Body of pancreas (tissue), 4 donors: ENCODE data around the gene OR51V1. TPM values are rescaled to one million over a fixed set of nuclear protein-coding genes. Genes with fewer than 3 reads are reported as not detected.

Experiments
- ATAC-seq: fragments of 150-250 bp; one replicate; pipeline ENCODE4 v1.9.1; 2016
- DNase-seq, 4 donors: peaks; one replicate each; pipeline ENCODE4 v3.0.0-alpha.2; 2019
- H3K27ac ChIP-seq, 4 donors: fragments of 200-600 bp; sonication (generic); 1 replicate in 3 of 4; 2 replicates in 1 of 4; pipeline versions ENCODE4 v1.5.1 to v1.6.1; 2016 to 2019; ENCODE audit warnings: mild to moderate bottlenecking in 1 of 4, mixed read lengths in 1 of 4, moderate library complexity in 1 of 4
- H3K27me3 ChIP-seq, 2 donors: fragments of 200-600 bp; sonication (generic); one replicate each; pipeline ENCODE4 v1.6.0; 2016; ENCODE audit warnings: mild to moderate bottlenecking in 1 of 2
- H3K36me3 ChIP-seq, 2 donors: fragments of 200-600 bp; sonication (generic); replicated peaks in 1 of 2; 2 replicates each; pipeline ENCODE4 v1.5.1; 2016; ENCODE audit warnings: low read depth in 2 of 2; ENCODE audit not compliant: insufficient read depth in 1 of 2
- H3K4me1 ChIP-seq: fragments of 200-600 bp; sonication (generic); one replicate; pipeline ENCODE4 v1.6.0; 2016
- H3K4me3 ChIP-seq, 2 donors: fragments of 200-600 bp; sonication (generic); 1 replicate in 1 of 2; 2 replicates in 1 of 2; pipeline ENCODE4 v1.5.1; 2016 to 2019
- H3K9me3 ChIP-seq, 3 donors: fragments of 200-600 bp; sonication (generic); 1 replicate in 2 of 3; 2 replicates in 1 of 3; pipeline ENCODE4 v1.5.1; 2016
- POLR2A ChIP-seq, 3 donors: fragments of 450-650 bp; IDR thresholded peaks; one replicate each; pipeline ENCODE4 v1.6.1; 2016; ENCODE audit warnings: antibody characterized with exemption in 3 of 3, mild to moderate bottlenecking in 2 of 3
- WGBS, 2 donors: methylation state at CpG; one replicate each; pipeline ENCODE4 v1.1.5; 2017; 5-methylcytosine and 5-hydroxymethylcytosine counted together
- intact Hi-C: fragments of 100-400 bp; cut with DNase I; formaldehyde crosslinking; loops from one replicate; pipeline ENCODE4 v1.15.1; 2023
- total RNA-seq, 2 donors: library from RNA; depleted of rRNA; stranded (reverse); fragments of >200 nt; gene quantifications; one replicate each; pipeline ENCODE4 v1.1.0, GENCODE V29; 2016
- TF ChIP-seq, protein P1 (sequence below), 7 experiments: fragments of 450-650 bp in 4 of 7; fragments of 200-600 bp in 3 of 7; sonication (generic) in 3 of 7; IDR thresholded peaks; one replicate each; pipeline ENCODE4 v1.5.1; 2016 to 2019; ENCODE audit warnings: antibody characterized with exemption in 7 of 7

OR51V1 gene
- total RNA-seq, 2 donors from 2014 or later, result not detected

DNA sequence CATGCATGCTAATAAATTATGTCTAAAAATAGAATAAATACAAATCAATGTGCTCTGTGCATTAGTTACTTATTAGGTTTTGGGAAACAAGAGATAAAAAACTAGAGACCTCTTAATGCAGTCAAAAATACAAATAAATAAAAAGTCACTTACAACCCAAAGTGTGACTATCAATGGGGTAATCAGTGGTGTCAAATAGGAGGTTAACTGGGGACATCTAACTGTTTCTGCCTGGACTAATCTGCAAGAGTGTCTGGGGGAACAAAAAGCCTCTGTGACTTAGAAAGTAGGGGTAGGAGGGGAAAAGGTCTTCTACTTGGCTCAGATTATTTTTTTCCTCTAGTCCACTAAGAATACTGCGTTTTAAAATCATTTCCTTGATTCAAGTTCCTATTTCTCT is 27.2 kb upstream of the OR51V1 start:
- TF ChIP-seq, protein P1, sequence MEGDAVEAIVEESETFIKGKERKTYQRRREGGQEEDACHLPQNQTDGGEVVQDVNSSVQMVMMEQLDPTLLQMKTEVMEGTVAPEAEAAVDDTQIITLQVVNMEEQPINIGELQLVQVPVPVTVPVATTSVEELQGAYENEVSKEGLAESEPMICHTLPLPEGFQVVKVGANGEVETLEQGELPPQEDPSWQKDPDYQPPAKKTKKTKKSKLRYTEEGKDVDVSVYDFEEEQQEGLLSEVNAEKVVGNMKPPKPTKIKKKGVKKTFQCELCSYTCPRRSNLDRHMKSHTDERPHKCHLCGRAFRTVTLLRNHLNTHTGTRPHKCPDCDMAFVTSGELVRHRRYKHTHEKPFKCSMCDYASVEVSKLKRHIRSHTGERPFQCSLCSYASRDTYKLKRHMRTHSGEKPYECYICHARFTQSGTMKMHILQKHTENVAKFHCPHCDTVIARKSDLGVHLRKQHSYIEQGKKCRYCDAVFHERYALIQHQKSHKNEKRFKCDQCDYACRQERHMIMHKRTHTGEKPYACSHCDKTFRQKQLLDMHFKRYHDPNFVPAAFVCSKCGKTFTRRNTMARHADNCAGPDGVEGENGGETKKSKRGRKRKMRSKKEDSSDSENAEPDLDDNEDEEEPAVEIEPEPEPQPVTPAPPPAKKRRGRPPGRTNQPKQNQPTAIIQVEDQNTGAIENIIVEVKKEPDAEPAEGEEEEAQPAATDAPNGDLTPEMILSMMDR (IDR thresholded peaks at IDR 0.05), result no peak
- TF ChIP-seq POLR2A (IDR thresholded peaks at IDR 0.05), result no peak
- no peak overlapping the region for H3K27ac ChIP-seq
- intact Hi-C loops, result no loop called here

GRCh38 chr11:5226732-5227310 is 26.3 kb upstream of the OR51V1 start, which contains the start of gene HBB:
HBB (minus strand) TSS chr11:5227071; CDS start chr11:5227021, 50 bp downstream.
- Histone ChIP-seq H3K27me3 (no peaks in the 10 kb centered on the region), H3K27ac (no peak within 1 kb of the TSS), H3K9me3 (no peaks in the 10 kb centered on the region), H3K4me1 (no peaks in the 10 kb centered on the region), H3K4me3 (no peak within 1 kb of the TSS), H3K36me3 (no peaks in the 10 kb centered on the region)
- ATAC-seq (no peak), DNase-seq (no peak)
- TF ChIP-seq POLR2A (IDR thresholded peaks at IDR 0.05), result no peak
- TF ChIP-seq, protein P1 (IDR thresholded peaks at IDR 0.05), result no peak
- 64 to 74% methylated on average over 3 of the region's 3 CpGs for WGBS, 2 donors
- intact Hi-C loops, result no loop called here

More for the DNA sequence above, 27.2 kb upstream of the OR51V1 start:
- ATAC-seq (no peak), DNase-seq (no peak)
- WGBS, 2 donors, result 18 to 19% methylated on average over 1 of the region's 1 CpG
- H3K27me3 ChIP-seq, result no peaks in the 10 kb centered on the region
- H3K4me1 ChIP-seq, result no peaks in the 10 kb centered on the region
- H3K36me3 ChIP-seq, result no peaks in the 10 kb centered on the region
- H3K9me3 ChIP-seq, result no peaks in the 10 kb centered on the region
- H3K4me3 ChIP-seq, result no peak overlapping the region

- Histone ChIP-seq H3K27ac (no peak overlapping the region), H3K9me3 (no peaks in the 10 kb centered on the region), H3K36me3 (no peaks in the 10 kb centered on the region), H3K4me3 (no peak overlapping the region), H3K27me3 (no peaks in the 10 kb centered on the region), H3K4me1 (no peaks in the 10 kb centered on the region)
- intact Hi-C loops, result no loop called here
- ATAC-seq, result no peak
- no peak for DNase-seq
- 54 to 64% methylated on average over 2 of the region's 2 CpGs for WGBS, 2 donors
- TF ChIP-seq POLR2A (IDR thresholded peaks at IDR 0.05), result no peak
- TF ChIP-seq, protein P1 (IDR thresholded peaks at IDR 0.05), result no peak
These were observed 25.0 kb upstream of the OR51V1 start for GRCh38 chr11:5225480-5225871.

DNA sequence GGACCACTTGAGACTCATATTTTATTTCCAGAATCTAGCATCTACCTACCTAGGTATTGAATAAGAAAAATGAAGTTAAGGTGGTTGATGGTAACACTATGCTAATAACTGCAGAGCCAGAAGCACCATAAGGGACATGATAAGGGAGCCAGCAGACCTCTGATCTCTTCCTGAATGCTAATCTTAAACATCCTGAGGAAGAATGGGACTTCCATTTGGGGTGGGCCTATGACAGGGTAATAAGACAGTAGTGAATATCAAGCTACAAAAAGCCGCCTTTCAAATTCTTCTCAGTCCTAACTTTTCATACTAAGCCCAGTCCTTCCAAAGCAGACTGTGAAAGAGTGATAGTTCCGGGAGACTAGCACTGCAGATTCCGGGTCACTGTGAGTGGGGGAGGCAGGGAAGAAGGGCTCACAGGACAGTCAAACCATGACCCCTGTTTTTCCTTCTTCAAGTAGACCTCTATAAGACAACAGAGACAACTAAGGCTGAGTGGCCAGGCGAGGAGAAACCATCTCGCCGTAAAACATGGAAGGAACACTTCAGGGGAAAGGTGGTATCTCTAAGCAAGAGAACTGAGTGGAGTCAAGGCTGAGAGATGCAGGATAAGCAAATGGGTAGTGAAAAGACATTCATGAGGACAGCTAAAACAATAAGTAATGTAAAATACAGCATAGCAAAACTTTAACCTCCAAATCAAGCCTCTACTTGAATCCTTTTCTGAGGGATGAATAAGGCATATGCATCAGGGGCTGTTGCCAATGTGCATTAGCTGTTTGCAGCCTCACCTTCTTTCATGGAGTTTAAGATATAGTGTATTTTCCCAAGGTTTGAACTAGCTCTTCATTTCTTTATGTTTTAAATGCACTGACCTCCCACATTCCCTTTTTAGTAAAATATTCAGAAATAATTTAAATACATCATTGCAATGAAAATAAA is 24.3 kb upstream of the OR51V1 start:
- no peaks in the 10 kb centered on the region for H3K4me1 ChIP-seq
- ATAC-seq (no peak), DNase-seq (no peak)
- no peaks in the 10 kb centered on the region for H3K36me3 ChIP-seq
- TF ChIP-seq, protein P1 (IDR thresholded peaks at IDR 0.05), result no peak
- no peak for TF ChIP-seq POLR2A (IDR thresholded peaks at IDR 0.05)
- H3K27me3 ChIP-seq, result no peaks in the 10 kb centered on the region
- intact Hi-C loops, result no loop called here
- H3K9me3 ChIP-seq, result no peaks in the 10 kb centered on the region
- no peak overlapping the region for H3K4me3 ChIP-seq
- 66 to 72% methylated on average over 6 of the region's 6 CpGs for WGBS, 2 donors
- no peak overlapping the region for H3K27ac ChIP-seq
